ENCODE results near the gene HS1BP3.

DNA sequence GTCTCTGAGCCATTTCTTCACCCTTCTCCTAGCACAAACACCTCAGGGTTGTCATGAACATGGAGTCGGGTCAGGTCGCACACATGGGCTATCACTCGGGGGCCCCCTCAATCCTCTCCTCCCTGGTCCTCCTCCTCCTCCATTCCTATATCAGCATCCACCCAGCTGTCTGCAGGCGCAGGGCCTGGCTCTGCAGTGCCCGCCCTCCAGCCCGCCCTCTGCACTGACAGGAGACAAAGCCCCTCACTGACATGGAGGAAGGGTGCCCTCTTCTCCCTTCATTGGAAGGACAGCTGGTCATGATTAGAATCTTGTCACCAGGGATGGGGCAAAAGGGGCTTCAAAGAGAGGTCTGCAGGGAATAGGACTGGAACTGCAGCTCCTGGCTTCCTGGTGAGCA lies 21.7 kb downstream of the HS1BP3 start:
- TF ChIP-seq, protein P1, sequence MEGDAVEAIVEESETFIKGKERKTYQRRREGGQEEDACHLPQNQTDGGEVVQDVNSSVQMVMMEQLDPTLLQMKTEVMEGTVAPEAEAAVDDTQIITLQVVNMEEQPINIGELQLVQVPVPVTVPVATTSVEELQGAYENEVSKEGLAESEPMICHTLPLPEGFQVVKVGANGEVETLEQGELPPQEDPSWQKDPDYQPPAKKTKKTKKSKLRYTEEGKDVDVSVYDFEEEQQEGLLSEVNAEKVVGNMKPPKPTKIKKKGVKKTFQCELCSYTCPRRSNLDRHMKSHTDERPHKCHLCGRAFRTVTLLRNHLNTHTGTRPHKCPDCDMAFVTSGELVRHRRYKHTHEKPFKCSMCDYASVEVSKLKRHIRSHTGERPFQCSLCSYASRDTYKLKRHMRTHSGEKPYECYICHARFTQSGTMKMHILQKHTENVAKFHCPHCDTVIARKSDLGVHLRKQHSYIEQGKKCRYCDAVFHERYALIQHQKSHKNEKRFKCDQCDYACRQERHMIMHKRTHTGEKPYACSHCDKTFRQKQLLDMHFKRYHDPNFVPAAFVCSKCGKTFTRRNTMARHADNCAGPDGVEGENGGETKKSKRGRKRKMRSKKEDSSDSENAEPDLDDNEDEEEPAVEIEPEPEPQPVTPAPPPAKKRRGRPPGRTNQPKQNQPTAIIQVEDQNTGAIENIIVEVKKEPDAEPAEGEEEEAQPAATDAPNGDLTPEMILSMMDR (IDR thresholded peaks at IDR 0.05): no peak
- no peak for TF ChIP-seq POLR2A (IDR thresholded peaks at IDR 0.05)
- TF ChIP-seq POLR2AphosphoS5 (IDR thresholded peaks at IDR 0.05): no peak
- TF ChIP-seq EP300 (IDR thresholded peaks at IDR 0.05): no peak
